Breast epithelium (tissue), 3 donors: ENCODE results near the gene TAF11L11.
"Not testable (repeated sequence)": the region's sequence is repeated elsewhere in the genome, so short reads cannot be mapped to it uniquely, and the experiment has no call there.

ENCODE experiments used
- POLR2A ChIP-seq: fragments of 450-650 bp; IDR thresholded peaks from one replicate; pipeline ENCODE4 v1.6.1; 2016; ENCODE audit warnings: antibody characterized with exemption, mild to moderate bottlenecking, moderate library complexity
- TF ChIP-seq, protein P1 (sequence below), 3 donors: fragments of 450-650 bp; IDR thresholded peaks; one replicate each; pipeline ENCODE4 v1.5.1; 2016 to 2017; ENCODE audit warnings: antibody characterized with exemption in 3 of 3, mild to moderate bottlenecking in 3 of 3, moderate library complexity in 3 of 3

DNA sequence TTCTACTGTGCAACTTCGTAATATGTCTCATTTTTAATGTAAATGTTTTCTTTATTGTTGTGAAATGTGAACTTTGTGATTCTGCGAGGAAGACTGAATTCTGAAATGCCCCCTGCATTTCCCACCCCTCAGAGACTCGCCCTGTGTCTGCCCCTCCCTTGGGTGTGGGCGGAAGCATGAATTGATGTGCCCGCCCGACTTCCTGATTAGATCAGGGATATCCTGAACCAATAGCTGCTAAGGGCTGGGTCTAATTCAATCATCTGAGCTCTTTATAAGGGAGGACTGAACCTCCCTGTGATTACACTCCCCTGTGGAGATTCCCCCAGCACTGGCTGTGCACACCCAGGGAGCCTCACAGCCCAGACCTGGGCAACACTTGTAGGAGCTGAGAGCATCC, at the start of gene TAF11L11:
- TF ChIP-seq, protein P1, sequence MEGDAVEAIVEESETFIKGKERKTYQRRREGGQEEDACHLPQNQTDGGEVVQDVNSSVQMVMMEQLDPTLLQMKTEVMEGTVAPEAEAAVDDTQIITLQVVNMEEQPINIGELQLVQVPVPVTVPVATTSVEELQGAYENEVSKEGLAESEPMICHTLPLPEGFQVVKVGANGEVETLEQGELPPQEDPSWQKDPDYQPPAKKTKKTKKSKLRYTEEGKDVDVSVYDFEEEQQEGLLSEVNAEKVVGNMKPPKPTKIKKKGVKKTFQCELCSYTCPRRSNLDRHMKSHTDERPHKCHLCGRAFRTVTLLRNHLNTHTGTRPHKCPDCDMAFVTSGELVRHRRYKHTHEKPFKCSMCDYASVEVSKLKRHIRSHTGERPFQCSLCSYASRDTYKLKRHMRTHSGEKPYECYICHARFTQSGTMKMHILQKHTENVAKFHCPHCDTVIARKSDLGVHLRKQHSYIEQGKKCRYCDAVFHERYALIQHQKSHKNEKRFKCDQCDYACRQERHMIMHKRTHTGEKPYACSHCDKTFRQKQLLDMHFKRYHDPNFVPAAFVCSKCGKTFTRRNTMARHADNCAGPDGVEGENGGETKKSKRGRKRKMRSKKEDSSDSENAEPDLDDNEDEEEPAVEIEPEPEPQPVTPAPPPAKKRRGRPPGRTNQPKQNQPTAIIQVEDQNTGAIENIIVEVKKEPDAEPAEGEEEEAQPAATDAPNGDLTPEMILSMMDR (IDR thresholded peaks at IDR 0.05) = not testable (repeated sequence)
- TF ChIP-seq POLR2A = not testable (repeated sequence)
